HAP-1 (cell line): Measurements from ENCODE around the gene DLGAP4.
A peak's percentile ranks its signal among the peaks of the same experiment; 100 is the strongest.

Experiments
- DNase-seq, 2 experiments: peaks; one replicate each; pipeline ENCODE4 v3.0.0-alpha.2; 2016 to 2020; ENCODE audit warnings: low spot score in 2 of 2
- H3K27me3 ChIP-seq: fragments of 250-450 bp; sonication (Bioruptor Pico); 2 replicates; pipeline ENCODE4 v1.5.1; 2020; ENCODE audit warnings: low read depth, mild to moderate bottlenecking, moderate library complexity
- H3K36me3 ChIP-seq: fragments of 250-450 bp; sonication (Bioruptor Pico); replicated peaks from 2 replicates; pipeline ENCODE4 v1.5.1; 2020; ENCODE audit warnings: mild to moderate bottlenecking
- H3K4me1 ChIP-seq: fragments of 250-450 bp; sonication (Bioruptor Pico); 2 replicates; pipeline ENCODE4 v1.5.1; 2020; ENCODE audit warnings: mild to moderate bottlenecking
- H3K4me3 ChIP-seq: fragments of 250-450 bp; sonication (Bioruptor Pico); 2 replicates; pipeline ENCODE4 v1.5.1; 2020; ENCODE audit warnings: mild to moderate bottlenecking, moderate library complexity
- H3K9me3 ChIP-seq: fragments of 250-450 bp; sonication (Bioruptor Pico); 2 replicates; pipeline ENCODE4 v1.5.1; 2020; ENCODE audit warnings: mild to moderate bottlenecking, moderate library complexity
- in situ Hi-C: fragments of 300-500 bp; cut with MboI; formaldehyde crosslinking; loops from 3 replicates; pipeline ENCODE4 v1.14.3; 2020; ENCODE audit warnings: low sequenced_read_pairs, inconsistent platforms, mixed read lengths

DLGAP4 gene

GRCh38 chr20:36439040-36439730, 133.0 kb downstream of the DLGAP4 start:
- Histone ChIP-seq H3K4me1 (peaks cover 6% of the 10 kb centered on the region), H3K4me3 (no peak overlapping the region), H3K27me3 (no peaks in the 10 kb centered on the region), H3K9me3 (no peaks in the 10 kb centered on the region), H3K36me3 (no peaks in the 10 kb centered on the region)
- peak; percentile 65 to 90 for DNase-seq
- in situ Hi-C loops = loop anchor here (25.0 kb wide), 1 partner anchor 452 kb away; no protein-coding TSS in a partner anchor

- H3K27me3 ChIP-seq = no peaks in the 10 kb centered on the region
- H3K4me1 ChIP-seq = peaks cover 6% of the 10 kb centered on the region
- no peak for DNase-seq
- no peaks in the 10 kb centered on the region for H3K9me3 ChIP-seq
- H3K4me3 ChIP-seq = no peak overlapping the region
- no peaks in the 10 kb centered on the region for H3K36me3 ChIP-seq
- in situ Hi-C loops = loop anchor here (5.0 to 25.0 kb wide), 2 partner anchors 237 to 452 kb away; no protein-coding TSS in a partner anchor
Observed at GRCh38 chr20:36439731-36440072, 133.6 kb downstream of the DLGAP4 start.

- Histone ChIP-seq H3K9me3 (no peaks in the 10 kb centered on the region), H3K4me1 (peaks cover 6% of the 10 kb centered on the region), H3K36me3 (no peaks in the 10 kb centered on the region), H3K4me3 (no peak overlapping the region), H3K27me3 (no peaks in the 10 kb centered on the region)
- in situ Hi-C loops = loop anchor here (5.0 to 25.0 kb wide), 2 partner anchors 238 to 453 kb away; no protein-coding TSS in a partner anchor
- no peak for DNase-seq
Observed at GRCh38 chr20:36440370-36441026, 134.4 kb downstream of the DLGAP4 start.

GRCh38 chr20:36441027-36441414, 134.9 kb downstream of the DLGAP4 start:
- peaks cover 4% of the 10 kb centered on the region for H3K4me1 ChIP-seq
- H3K27me3 ChIP-seq = no peaks in the 10 kb centered on the region
- DNase-seq = no peak
- H3K4me3 ChIP-seq = no peak overlapping the region
- no peaks in the 10 kb centered on the region for H3K9me3 ChIP-seq
- H3K36me3 ChIP-seq = no peaks in the 10 kb centered on the region
- in situ Hi-C loops = loop anchor here (5.0 to 25.0 kb wide), 2 partner anchors 239 to 454 kb away; no protein-coding TSS in a partner anchor

- no peak for DNase-seq
- no peaks in the 10 kb centered on the region for H3K36me3 ChIP-seq
- in situ Hi-C loops = loop anchor here (5.0 to 25.0 kb wide), 2 partner anchors 239 to 454 kb away; no protein-coding TSS in a partner anchor
Observed at GRCh38 chr20:36441416-36441815, 135.3 kb downstream of the DLGAP4 start.

GRCh38 chr20:36445847-36446246, 139.7 kb downstream of the DLGAP4 start:
- Histone ChIP-seq H3K4me3 (no peak overlapping the region), H3K4me1 (no peaks in the 10 kb centered on the region), H3K9me3 (no peaks in the 10 kb centered on the region), H3K27me3 (no peaks in the 10 kb centered on the region), H3K36me3 (no peaks in the 10 kb centered on the region)
- in situ Hi-C loops = loop anchor here (25.0 kb wide), 1 partner anchor 459 kb away; no protein-coding TSS in a partner anchor
- no peak for DNase-seq

More at GRCh38 chr20:36441416-36441815, 135.3 kb downstream of the DLGAP4 start:
- H3K4me1 ChIP-seq = no peaks in the 10 kb centered on the region; the same call in 1 of the 2 replicates
- H3K9me3 ChIP-seq = no peaks in the 10 kb centered on the region
- H3K4me3 ChIP-seq = no peak overlapping the region
- no peaks in the 10 kb centered on the region for H3K27me3 ChIP-seq

GRCh38 chr20:36446557-36446956, 140.4 kb downstream of the DLGAP4 start:
- Histone ChIP-seq H3K36me3 (no peaks in the 10 kb centered on the region), H3K4me3 (no peak overlapping the region), H3K27me3 (no peaks in the 10 kb centered on the region), H3K4me1 (no peaks in the 10 kb centered on the region), H3K9me3 (no peaks in the 10 kb centered on the region)
- in situ Hi-C loops = loop anchor here (25.0 kb wide), 1 partner anchor 459 kb away; no protein-coding TSS in a partner anchor
- no peak for DNase-seq

GRCh38 chr20:36447101-36447500, 141.0 kb downstream of the DLGAP4 start:
- H3K4me1 ChIP-seq = no peaks in the 10 kb centered on the region
- no peaks in the 10 kb centered on the region for H3K36me3 ChIP-seq
- H3K27me3 ChIP-seq = no peaks in the 10 kb centered on the region
- in situ Hi-C loops = loop anchor here (25.0 kb wide), 1 partner anchor 460 kb away; no protein-coding TSS in a partner anchor
- H3K9me3 ChIP-seq = no peaks in the 10 kb centered on the region
- H3K4me3 ChIP-seq = no peak overlapping the region
- DNase-seq = no peak

- DNase-seq = no peak
- no peaks in the 10 kb centered on the region for H3K27me3 ChIP-seq
- no peaks in the 10 kb centered on the region for H3K36me3 ChIP-seq
- H3K9me3 ChIP-seq = no peaks in the 10 kb centered on the region
- 0 out of 2 replicates have a peak, but pooled peaks cover 3% of the 10 kb centered on the region for H3K4me1 ChIP-seq
- in situ Hi-C loops = loop anchor here (25.0 kb wide), 1 partner anchor 462 kb away; no protein-coding TSS in a partner anchor
- H3K4me3 ChIP-seq = no peak overlapping the region
Observed at GRCh38 chr20:36449663-36450062, 143.5 kb downstream of the DLGAP4 start.

- Histone ChIP-seq H3K36me3 (no peaks in the 10 kb centered on the region), H3K27me3 (no peaks in the 10 kb centered on the region), H3K4me3 (no peak overlapping the region), H3K4me1 (0 out of 2 replicates have a peak, but pooled peaks cover 6% of the 10 kb centered on the region), H3K9me3 (no peaks in the 10 kb centered on the region)
- DNase-seq = no peak
- in situ Hi-C loops = no loop called here
Observed at GRCh38 chr20:36454332-36454697, 148.2 kb downstream of the DLGAP4 start.

GRCh38 chr20:36454698-36455427, 148.7 kb downstream of the DLGAP4 start:
- Histone ChIP-seq H3K4me3 (no peak overlapping the region), H3K4me1 (0 out of 2 replicates have a peak, but pooled peaks cover 6% of the 10 kb centered on the region), H3K27me3 (no peaks in the 10 kb centered on the region), H3K36me3 (no peaks in the 10 kb centered on the region), H3K9me3 (no peaks in the 10 kb centered on the region)
- in situ Hi-C loops = no loop called here
- peak in 1 of 2 experiments; percentile 44 for DNase-seq

GRCh38 chr20:36455972-36456625, 150.0 kb downstream of the DLGAP4 start:
- no peak for DNase-seq
- in situ Hi-C loops = no loop called here
- no peak overlapping the region for H3K4me3 ChIP-seq
- no peaks in the 10 kb centered on the region for H3K36me3 ChIP-seq
- no peaks in the 10 kb centered on the region for H3K9me3 ChIP-seq
- H3K27me3 ChIP-seq = no peaks in the 10 kb centered on the region
- peaks cover 11% of the 10 kb centered on the region for H3K4me1 ChIP-seq
